Activated CD8-positive, alpha-beta memory T cell treated with anti-CD3 and anti-CD28 coated beads for 4 hours (primary cell): ENCODE measurements around the gene FHOD3.

Experiments
- DNase-seq, 2 donors: peaks; one replicate each; pipeline ENCODE4 v3.0.0-alpha.2; 2020; ENCODE audit warnings: low read depth in 2 of 2

FHOD3 gene

GRCh38 chr18:36322734-36323133 is 25.2 kb downstream of the FHOD3 start:
- no peak for DNase-seq

GRCh38 chr18:36323421-36323820 is 25.9 kb downstream of the FHOD3 start:
- no peak for DNase-seq

GRCh38 chr18:36325846-36326245 is 28.3 kb downstream of the FHOD3 start:
- no peak for DNase-seq

GRCh38 chr18:36326771-36327170 is 29.3 kb downstream of the FHOD3 start:
- no peak for DNase-seq

GRCh38 chr18:36327352-36328316 is 30.1 kb downstream of the FHOD3 start:
- no peak for DNase-seq

- DNase-seq: no peak
Measured at GRCh38 chr18:36328385-36328858, 30.9 kb downstream of the FHOD3 start.

GRCh38 chr18:36328916-36329315 is 31.4 kb downstream of the FHOD3 start:
- DNase-seq: no peak

- DNase-seq: no peak
Measured at GRCh38 chr18:36329684-36330434, 32.3 kb downstream of the FHOD3 start.

- no peak for DNase-seq
Measured at GRCh38 chr18:36330435-36331052, 33.0 kb downstream of the FHOD3 start.

- DNase-seq: no peak
Measured at GRCh38 chr18:36331521-36331971, 34.0 kb downstream of the FHOD3 start.

- DNase-seq: no peak
Measured at GRCh38 chr18:36333414-36333813, 35.9 kb downstream of the FHOD3 start.

GRCh38 chr18:36334798-36335197 is 37.3 kb downstream of the FHOD3 start:
- DNase-seq: no peak

GRCh38 chr18:36335476-36336279 is 38.2 kb downstream of the FHOD3 start:
- DNase-seq: no peak

GRCh38 chr18:36337679-36338402 is 40.3 kb downstream of the FHOD3 start:
- no peak for DNase-seq

GRCh38 chr18:36338403-36338933 is 41.0 kb downstream of the FHOD3 start:
- DNase-seq: no peak

- no peak for DNase-seq
Measured at GRCh38 chr18:36340246-36340645, 42.7 kb downstream of the FHOD3 start.

GRCh38 chr18:36341944-36342343 is 44.4 kb downstream of the FHOD3 start:
- no peak for DNase-seq

- no peak for DNase-seq
Measured at GRCh38 chr18:36348331-36348730, 50.8 kb downstream of the FHOD3 start.

GRCh38 chr18:36348971-36349417 is 51.5 kb downstream of the FHOD3 start:
- DNase-seq: no peak

- no peak for DNase-seq
Measured at GRCh38 chr18:36349552-36349951, 52.0 kb downstream of the FHOD3 start.
